HG03025 (cell line): ENCODE data around the gene ANKRD52.

ENCODE experiments used
- ATAC-seq: cut with Tn5 transposase; IDR thresholded peaks from one replicate; pipeline ENCODE4 v1.9.1; 2021; ENCODE audit warnings: mild to moderate bottlenecking, moderate library complexity; ENCODE audit not compliant: unreplicated experiment, low FRiP score

Gene ANKRD52

DNA sequence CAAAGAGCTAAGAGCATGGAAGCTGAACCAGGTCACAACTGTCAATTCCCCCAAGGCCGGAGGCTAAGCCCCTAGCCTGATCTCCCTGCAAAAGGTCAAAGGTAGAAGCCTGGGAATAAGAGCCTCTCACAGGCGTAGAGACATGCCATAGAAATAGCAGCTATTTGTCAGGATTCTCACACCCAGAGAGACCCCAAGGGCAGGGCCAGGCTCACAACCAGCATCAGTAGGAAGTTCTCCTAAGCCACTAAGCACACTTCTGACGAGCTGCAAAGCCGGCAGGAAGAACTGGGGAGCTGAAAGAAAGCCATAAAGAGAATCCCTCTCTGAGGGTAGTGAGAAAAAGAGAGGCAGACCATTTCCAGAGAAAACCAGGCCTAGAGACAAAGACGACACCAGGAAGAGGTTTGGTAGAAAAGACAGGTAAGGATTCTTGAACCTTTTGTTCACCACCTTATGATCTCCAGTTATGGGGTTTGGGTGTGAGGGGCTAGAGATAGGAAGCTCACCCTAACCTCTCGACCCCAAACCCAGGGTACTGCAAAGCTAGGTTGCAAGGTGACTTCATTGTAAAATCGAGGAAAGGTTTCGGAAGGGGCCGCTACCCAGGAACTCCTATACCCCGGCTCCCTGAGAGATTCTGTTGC is 69.9 kb downstream of the ANKRD52 start:
- no peak for ATAC-seq
